MCF 10A (cell line): ENCODE data around the gene NEK6. TPM values are rescaled to one million over a fixed set of nuclear protein-coding genes. Genes with fewer than 3 reads are reported as not detected.

Experiments used
- BruUV-seq: library from RNA; stranded (reverse); fragments of 400-500 nt; replicated peaks from 2 replicates; lab custom pipeline; 2021; lab: Mats Ljungman, UMichigan
- CTCF ChIA-PET: fragments of 300-600 bp; sonication (Branson Sonifier 250); formaldehyde crosslinking; extraction: SDS; loops from one replicate; lab custom pipeline; 2021; ENCODE audit warnings: antibody characterized with exemption, inconsistent platforms; lab: Yijun Ruan, JAX
- POLR2A ChIA-PET: fragments of 300-600, 350-650 bp; sonication (Branson Sonifier 250); formaldehyde crosslinking; extraction: SDS; loops from one replicate; lab custom pipeline; 2020; ENCODE audit warnings: antibody characterized with exemption, inconsistent platforms; lab: Yijun Ruan, JAX
- DNase-seq: peaks from one replicate; pipeline ENCODE4 v3.0.0-alpha.2; 2018; ENCODE audit not compliant: unreplicated experiment
- H3K27ac Mint-ChIP-seq: one replicate; pipeline ENCODE4 v1.8.0; 2022; ENCODE audit warnings: mild to moderate bottlenecking, low read depth, mixed read lengths; ENCODE audit not compliant: unreplicated experiment
- H3K27me3 Mint-ChIP-seq: one replicate; pipeline ENCODE4 v1.8.0; 2022; ENCODE audit warnings: mixed read lengths; ENCODE audit not compliant: insufficient read depth, unreplicated experiment
- H3K36me3 Mint-ChIP-seq: one replicate; pipeline ENCODE4 v1.8.0; 2022; ENCODE audit warnings: mild to moderate bottlenecking, moderate library complexity, mixed read lengths; ENCODE audit not compliant: insufficient read depth, unreplicated experiment
- H3K4me1 Mint-ChIP-seq: one replicate; pipeline ENCODE4 v1.8.0; 2022; ENCODE audit warnings: mixed read lengths; ENCODE audit not compliant: insufficient read depth, unreplicated experiment
- H3K4me3 Mint-ChIP-seq: one replicate; pipeline ENCODE4 v1.8.0; 2022; ENCODE audit warnings: mild to moderate bottlenecking, moderate library complexity, mixed read lengths; ENCODE audit not compliant: unreplicated experiment
- H3K9me3 Mint-ChIP-seq: one replicate; pipeline ENCODE4 v1.8.0; 2022; ENCODE audit warnings: mixed read lengths; ENCODE audit not compliant: unreplicated experiment
- CTCF ChIP-seq: fragments of 200-600 bp; IDR thresholded peaks from one replicate; pipeline ENCODE4 v1.8.0; 2022; ENCODE audit warnings: antibody characterized with exemption, mild to moderate bottlenecking; ENCODE audit not compliant: unreplicated experiment
- intact Hi-C: fragments of 100-400 bp; cut with micrococcal nuclease; formaldehyde crosslinking; loops from 2 replicates; pipeline ENCODE4 v1.14.1; 2022
- total RNA-seq: library from RNA; stranded (reverse); gene quantifications from 2 replicates; pipeline ENCODE4 v1.2.3, GENCODE V29; 2022

Gene NEK6
- total RNA-seq, 1 experiment from 2014 or later: 27.5 TPM

- no peak overlapping the region for H3K4me3 Mint-ChIP-seq
- H3K9me3 Mint-ChIP-seq: no peaks in the 10 kb centered on the region
- BruUV-seq: no TSS peak
- no peak for TF ChIP-seq CTCF
- no peaks in the 10 kb centered on the region for H3K4me1 Mint-ChIP-seq
- POLR2A ChIA-PET: no interaction called here
- no peak overlapping the region for H3K27ac Mint-ChIP-seq
- intact Hi-C loops: no loop called here
- DNase-seq: no peak
- H3K27me3 Mint-ChIP-seq: peaks cover 29% of the 10 kb centered on the region
- CTCF ChIA-PET: no interaction called here
- no peaks in the 10 kb centered on the region for H3K36me3 Mint-ChIP-seq
Observed at GRCh38 chr9:124228516-124228915, 29.2 kb upstream of the NEK6 start.

- Mint-ChIP-seq H3K4me3 (no peak overlapping the region), H3K27ac (no peak overlapping the region), H3K9me3 (no peaks in the 10 kb centered on the region), H3K27me3 (peaks cover 11% of the 10 kb centered on the region), H3K4me1 (no peaks in the 10 kb centered on the region), H3K36me3 (no peaks in the 10 kb centered on the region)
- POLR2A ChIA-PET: no interaction called here
- CTCF ChIA-PET: no interaction called here
- intact Hi-C loops: no loop called here
- BruUV-seq: no TSS peak
- no peak for DNase-seq
- TF ChIP-seq CTCF: no peak
Observed at GRCh38 chr9:124231095-124231737, 26.5 kb upstream of the NEK6 start.

GRCh38 chr9:124238546-124239140 lies 19.1 kb upstream of the NEK6 start:
- no peak for TF ChIP-seq CTCF
- H3K27ac Mint-ChIP-seq: no peak overlapping the region
- ChIA-PET POLR2A (no interaction called here), CTCF (no interaction called here)
- no peaks in the 10 kb centered on the region for H3K36me3 Mint-ChIP-seq
- H3K4me3 Mint-ChIP-seq: no peak overlapping the region
- H3K4me1 Mint-ChIP-seq: no peaks in the 10 kb centered on the region
- H3K27me3 Mint-ChIP-seq: peaks cover 33% of the 10 kb centered on the region
- BruUV-seq: no TSS peak
- intact Hi-C loops: no loop called here
- DNase-seq: no peak
- H3K9me3 Mint-ChIP-seq: no peaks in the 10 kb centered on the region

GRCh38 chr9:124239249-124240073 lies 18.3 kb upstream of the NEK6 start:
- peaks cover 33% of the 10 kb centered on the region for H3K27me3 Mint-ChIP-seq
- no peak overlapping the region for H3K27ac Mint-ChIP-seq
- POLR2A ChIA-PET: no interaction called here
- no peak overlapping the region for H3K4me3 Mint-ChIP-seq
- no peak for TF ChIP-seq CTCF
- DNase-seq: no peak
- CTCF ChIA-PET: no interaction called here
- H3K9me3 Mint-ChIP-seq: no peaks in the 10 kb centered on the region
- H3K4me1 Mint-ChIP-seq: no peaks in the 10 kb centered on the region
- no TSS peak for BruUV-seq
- intact Hi-C loops: no loop called here
- no peaks in the 10 kb centered on the region for H3K36me3 Mint-ChIP-seq
